Measurements from ENCODE around the gene PSMA8. TPM values are rescaled to one million over a fixed set of nuclear protein-coding genes. Genes with fewer than 3 reads are reported as not detected.

Gene PSMA8
- total and polyA plus RNA-seq, 2 of the 13 experiments (the other 11 are each of a cell fraction or from before 2014, with no cell fraction given), result not detected

DNA sequence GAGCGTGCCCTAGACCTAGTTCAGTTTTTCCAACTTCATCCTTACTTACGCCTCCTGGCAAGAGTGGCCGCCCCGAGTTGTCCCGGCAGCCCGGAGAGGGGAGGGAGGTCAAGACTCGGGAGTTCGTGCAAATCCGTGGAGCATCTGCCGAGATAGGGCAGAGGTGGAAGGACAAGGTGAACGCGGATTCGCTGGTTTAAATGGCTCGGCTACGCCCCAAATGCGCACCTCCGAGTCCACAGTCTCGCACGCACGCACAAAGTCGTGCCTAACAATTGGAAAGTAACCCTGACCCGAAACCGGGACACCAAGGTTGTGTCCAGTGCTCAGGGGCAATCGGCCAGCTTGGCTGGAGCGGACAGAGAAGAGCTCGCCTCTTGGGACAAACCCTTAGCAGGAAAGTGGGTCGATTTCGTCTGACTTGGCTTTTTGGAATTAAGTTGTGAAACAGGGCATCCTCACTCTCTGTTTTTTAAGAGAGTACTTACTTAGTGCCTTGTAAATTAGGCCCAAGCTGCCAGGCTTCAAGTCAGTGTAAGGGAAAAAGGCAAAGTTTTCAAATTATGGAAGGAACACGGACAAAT is 42.5 kb upstream of the PSMA8 start (continued):
- peak; percentile 53 for TF ChIP-seq NFYC (CRISPR knock-in tag; IDR thresholded peaks at IDR 0.05)
- TF ChIP-seq, protein P1, sequence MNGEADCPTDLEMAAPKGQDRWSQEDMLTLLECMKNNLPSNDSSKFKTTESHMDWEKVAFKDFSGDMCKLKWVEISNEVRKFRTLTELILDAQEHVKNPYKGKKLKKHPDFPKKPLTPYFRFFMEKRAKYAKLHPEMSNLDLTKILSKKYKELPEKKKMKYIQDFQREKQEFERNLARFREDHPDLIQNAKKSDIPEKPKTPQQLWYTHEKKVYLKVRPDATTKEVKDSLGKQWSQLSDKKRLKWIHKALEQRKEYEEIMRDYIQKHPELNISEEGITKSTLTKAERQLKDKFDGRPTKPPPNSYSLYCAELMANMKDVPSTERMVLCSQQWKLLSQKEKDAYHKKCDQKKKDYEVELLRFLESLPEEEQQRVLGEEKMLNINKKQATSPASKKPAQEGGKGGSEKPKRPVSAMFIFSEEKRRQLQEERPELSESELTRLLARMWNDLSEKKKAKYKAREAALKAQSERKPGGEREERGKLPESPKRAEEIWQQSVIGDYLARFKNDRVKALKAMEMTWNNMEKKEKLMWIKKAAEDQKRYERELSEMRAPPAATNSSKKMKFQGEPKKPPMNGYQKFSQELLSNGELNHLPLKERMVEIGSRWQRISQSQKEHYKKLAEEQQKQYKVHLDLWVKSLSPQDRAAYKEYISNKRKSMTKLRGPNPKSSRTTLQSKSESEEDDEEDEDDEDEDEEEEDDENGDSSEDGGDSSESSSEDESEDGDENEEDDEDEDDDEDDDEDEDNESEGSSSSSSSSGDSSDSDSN (CRISPR knock-in tag; IDR thresholded peaks at IDR 0.05), result peak; percentile 32; the same call in 1 of the 2 replicates
- TF ChIP-seq KAT8 (CRISPR knock-in tag; IDR thresholded peaks at IDR 0.05), result 0 out of 2 replicates have a peak, but pooled peaks have one; percentile 12
- 0 out of 2 replicates have a peak, but pooled peaks have one; percentile 9 for TF ChIP-seq ZNF547 (CRISPR knock-in tag; IDR thresholded peaks at IDR 0.05)
- no peak for TF ChIP-seq PAX8 (CRISPR knock-in tag; IDR thresholded peaks at IDR 0.05; ENCODE audit: borderline replicate concordance)
- peak; percentile 5; the same call in 1 of the 2 replicates for TF ChIP-seq ARHGAP35 (CRISPR knock-in tag; IDR thresholded peaks at IDR 0.05; ENCODE audit: borderline replicate concordance)
- TF ChIP-seq, protein P2, sequence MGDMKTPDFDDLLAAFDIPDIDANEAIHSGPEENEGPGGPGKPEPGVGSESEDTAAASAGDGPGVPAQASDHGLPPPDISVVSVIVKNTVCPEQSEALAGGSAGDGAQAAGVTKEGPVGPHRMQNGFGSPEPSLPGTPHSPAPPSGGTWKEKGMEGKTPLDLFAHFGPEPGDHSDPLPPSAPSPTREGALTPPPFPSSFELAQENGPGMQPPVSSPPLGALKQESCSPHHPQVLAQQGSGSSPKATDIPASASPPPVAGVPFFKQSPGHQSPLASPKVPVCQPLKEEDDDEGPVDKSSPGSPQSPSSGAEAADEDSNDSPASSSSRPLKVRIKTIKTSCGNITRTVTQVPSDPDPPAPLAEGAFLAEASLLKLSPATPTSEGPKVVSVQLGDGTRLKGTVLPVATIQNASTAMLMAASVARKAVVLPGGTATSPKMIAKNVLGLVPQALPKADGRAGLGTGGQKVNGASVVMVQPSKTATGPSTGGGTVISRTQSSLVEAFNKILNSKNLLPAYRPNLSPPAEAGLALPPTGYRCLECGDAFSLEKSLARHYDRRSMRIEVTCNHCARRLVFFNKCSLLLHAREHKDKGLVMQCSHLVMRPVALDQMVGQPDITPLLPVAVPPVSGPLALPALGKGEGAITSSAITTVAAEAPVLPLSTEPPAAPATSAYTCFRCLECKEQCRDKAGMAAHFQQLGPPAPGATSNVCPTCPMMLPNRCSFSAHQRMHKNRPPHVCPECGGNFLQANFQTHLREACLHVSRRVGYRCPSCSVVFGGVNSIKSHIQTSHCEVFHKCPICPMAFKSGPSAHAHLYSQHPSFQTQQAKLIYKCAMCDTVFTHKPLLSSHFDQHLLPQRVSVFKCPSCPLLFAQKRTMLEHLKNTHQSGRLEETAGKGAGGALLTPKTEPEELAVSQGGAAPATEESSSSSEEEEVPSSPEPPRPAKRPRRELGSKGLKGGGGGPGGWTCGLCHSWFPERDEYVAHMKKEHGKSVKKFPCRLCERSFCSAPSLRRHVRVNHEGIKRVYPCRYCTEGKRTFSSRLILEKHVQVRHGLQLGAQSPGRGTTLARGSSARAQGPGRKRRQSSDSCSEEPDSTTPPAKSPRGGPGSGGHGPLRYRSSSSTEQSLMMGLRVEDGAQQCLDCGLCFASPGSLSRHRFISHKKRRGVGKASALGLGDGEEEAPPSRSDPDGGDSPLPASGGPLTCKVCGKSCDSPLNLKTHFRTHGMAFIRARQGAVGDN (CRISPR knock-in tag; IDR thresholded peaks at IDR 0.05), result peak; percentile 61
- peak; percentile 59; the same call in 1 of the 2 replicates for TF ChIP-seq ZNF44 (CRISPR knock-in tag; IDR thresholded peaks at IDR 0.05)
- TF ChIP-seq MEIS1 (CRISPR knock-in tag; IDR thresholded peaks at IDR 0.05; ENCODE audit: borderline replicate concordance), result no peak
- TF ChIP-seq, protein P3, sequence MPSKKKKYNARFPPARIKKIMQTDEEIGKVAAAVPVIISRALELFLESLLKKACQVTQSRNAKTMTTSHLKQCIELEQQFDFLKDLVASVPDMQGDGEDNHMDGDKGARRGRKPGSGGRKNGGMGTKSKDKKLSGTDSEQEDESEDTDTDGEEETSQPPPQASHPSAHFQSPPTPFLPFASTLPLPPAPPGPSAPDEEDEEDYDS (CRISPR knock-in tag; IDR thresholded peaks at IDR 0.05), result 0 out of 2 replicates have a peak, but pooled peaks have one; percentile 6
- no peak for TF ChIP-seq ZSCAN31 (CRISPR knock-in tag; IDR thresholded peaks at IDR 0.05; ENCODE audit: low read depth)
- TF ChIP-seq SUZ12 (IDR thresholded peaks at IDR 0.05; ENCODE audit: low read depth, low read length), result no peak
- no peak for TF ChIP-seq ISX (CRISPR knock-in tag; conservative IDR thresholded peaks at IDR 0.05)
- TF ChIP-seq, protein P4, sequence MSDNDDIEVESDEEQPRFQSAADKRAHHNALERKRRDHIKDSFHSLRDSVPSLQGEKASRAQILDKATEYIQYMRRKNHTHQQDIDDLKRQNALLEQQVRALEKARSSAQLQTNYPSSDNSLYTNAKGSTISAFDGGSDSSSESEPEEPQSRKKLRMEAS (IDR thresholded peaks at IDR 0.05), result peak; percentile 42; the same call in 1 of the 2 replicates
- TF ChIP-seq MTF1 (CRISPR knock-in tag; IDR thresholded peaks at IDR 0.05), result no peak
- TF ChIP-seq AHR (CRISPR knock-in tag; IDR thresholded peaks at IDR 0.05), result peak; percentile 51; the same call in 1 of the 2 replicates
- no peak for TF ChIP-seq CBX2 (IDR thresholded peaks at IDR 0.05; ENCODE audit: low read depth, low read length)
- TF ChIP-seq CBX2 (CRISPR knock-in tag; IDR thresholded peaks at IDR 0.05; ENCODE audit: low read depth), result no peak; the same call in 1 of the 2 replicates
- TF ChIP-seq ZBTB7B (CRISPR knock-in tag; IDR thresholded peaks at IDR 0.05), result no peak
- TF ChIP-seq KDM6A (CRISPR knock-in tag; IDR thresholded peaks at IDR 0.05; ENCODE audit: low read depth), result no peak
- TF ChIP-seq SOX13 (IDR thresholded peaks at IDR 0.05), result no peak
- TF ChIP-seq SOX13 (CRISPR knock-in tag; conservative IDR thresholded peaks at IDR 0.05 in 1 of 2, IDR thresholded peaks at IDR 0.05 in 1 of 2), result no peak
- 0 out of 2 replicates have a peak, but pooled peaks have one; percentile 18 for TF ChIP-seq ZNF720 (CRISPR knock-in tag; IDR thresholded peaks at IDR 0.05)
- TF ChIP-seq EED (CRISPR knock-in tag; IDR thresholded peaks at IDR 0.05), result no peak
- TF ChIP-seq ZNF333 (CRISPR knock-in tag; IDR thresholded peaks at IDR 0.05; ENCODE audit: borderline replicate concordance), result no peak

Measured in HepG2 (cell line).